ENCODE results near the gene ADCK2. TPM values are rescaled to one million over a fixed set of nuclear protein-coding genes. Genes with fewer than 3 reads are reported as not detected.
"Not testable (repeated sequence)": the region's sequence is repeated elsewhere in the genome, so short reads cannot be mapped to it uniquely, and the experiment has no call there.

Gene ADCK2
- total RNA-seq, 4 donors from 2014 or later, result 17.6 to 34.1 (median 21.6) TPM

DNA sequence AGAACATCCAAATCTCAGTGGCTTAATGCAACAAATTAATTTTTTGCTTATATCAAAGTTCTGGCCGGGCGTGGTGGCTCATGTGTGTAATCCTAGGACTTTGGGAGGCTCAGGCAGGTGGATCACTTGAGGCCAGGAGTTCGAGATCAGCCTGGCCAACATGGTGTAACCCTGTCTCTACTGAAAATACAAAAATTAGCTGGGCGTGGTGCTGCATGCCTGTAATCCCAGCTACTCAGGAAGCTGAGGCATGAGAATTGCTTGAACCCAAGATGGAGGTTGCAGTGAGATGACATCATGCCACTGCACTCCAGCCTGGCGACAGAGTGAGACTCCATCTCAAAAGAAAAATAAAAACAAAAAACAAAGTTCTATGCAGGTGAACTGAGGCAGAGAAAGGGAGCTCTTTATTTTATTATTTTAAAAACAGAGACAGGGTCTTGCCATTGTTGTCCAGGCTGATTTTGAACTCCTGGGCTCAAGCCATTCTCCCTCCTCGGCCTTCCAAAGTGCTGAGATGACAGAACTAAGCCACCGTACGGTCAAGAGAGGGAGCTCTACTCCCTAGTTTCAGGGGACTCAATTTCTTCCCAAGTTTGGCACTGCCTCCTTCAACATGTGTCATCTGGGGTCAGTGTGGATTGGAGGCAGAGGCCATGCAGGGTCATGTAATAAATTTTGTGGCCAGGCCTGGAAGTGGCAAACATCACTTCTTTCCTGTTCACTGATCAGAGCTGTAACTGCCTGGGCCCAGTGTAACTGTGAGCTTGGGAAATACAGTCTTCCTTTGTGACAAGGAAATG is 2.4 kb downstream of the ADCK2 start:
- peak overlapping the region in 2 of 4 donors; percentile 14 to 29 for H3K27ac ChIP-seq
- 53% methylated on average over 8 of the region's 8 CpGs for WGBS, 2 donors
- intact Hi-C loops (cut with DNase I), result no loop called here

GRCh38 chr7:140675726-140676125 is 3.0 kb downstream of the ADCK2 start:
- intact Hi-C loops (cut with DNase I), result no loop called here
- DNase-seq, result no peak

More for the DNA sequence above, 2.4 kb downstream of the ADCK2 start:
- Histone ChIP-seq H3K4me3 (no peak overlapping the region), H3K9me3 (no peaks in the 10 kb centered on the region), H3K36me3 (peaks cover 0 to 46% (median 0%) of the 10 kb centered on the region in 3 donors), H3K27me3 (no peaks in the 10 kb centered on the region), H3K4me1 (peaks cover 18 to 41% (median 26%) of the 10 kb centered on the region in 3 donors)
- no peak for DNase-seq
- no peak for TF ChIP-seq POLR2A (IDR thresholded peaks at IDR 0.05)
- TF ChIP-seq, protein P1, sequence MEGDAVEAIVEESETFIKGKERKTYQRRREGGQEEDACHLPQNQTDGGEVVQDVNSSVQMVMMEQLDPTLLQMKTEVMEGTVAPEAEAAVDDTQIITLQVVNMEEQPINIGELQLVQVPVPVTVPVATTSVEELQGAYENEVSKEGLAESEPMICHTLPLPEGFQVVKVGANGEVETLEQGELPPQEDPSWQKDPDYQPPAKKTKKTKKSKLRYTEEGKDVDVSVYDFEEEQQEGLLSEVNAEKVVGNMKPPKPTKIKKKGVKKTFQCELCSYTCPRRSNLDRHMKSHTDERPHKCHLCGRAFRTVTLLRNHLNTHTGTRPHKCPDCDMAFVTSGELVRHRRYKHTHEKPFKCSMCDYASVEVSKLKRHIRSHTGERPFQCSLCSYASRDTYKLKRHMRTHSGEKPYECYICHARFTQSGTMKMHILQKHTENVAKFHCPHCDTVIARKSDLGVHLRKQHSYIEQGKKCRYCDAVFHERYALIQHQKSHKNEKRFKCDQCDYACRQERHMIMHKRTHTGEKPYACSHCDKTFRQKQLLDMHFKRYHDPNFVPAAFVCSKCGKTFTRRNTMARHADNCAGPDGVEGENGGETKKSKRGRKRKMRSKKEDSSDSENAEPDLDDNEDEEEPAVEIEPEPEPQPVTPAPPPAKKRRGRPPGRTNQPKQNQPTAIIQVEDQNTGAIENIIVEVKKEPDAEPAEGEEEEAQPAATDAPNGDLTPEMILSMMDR (IDR thresholded peaks at IDR 0.05), result peak in 2 of 6 experiments; percentile 13 to 19

DNA sequence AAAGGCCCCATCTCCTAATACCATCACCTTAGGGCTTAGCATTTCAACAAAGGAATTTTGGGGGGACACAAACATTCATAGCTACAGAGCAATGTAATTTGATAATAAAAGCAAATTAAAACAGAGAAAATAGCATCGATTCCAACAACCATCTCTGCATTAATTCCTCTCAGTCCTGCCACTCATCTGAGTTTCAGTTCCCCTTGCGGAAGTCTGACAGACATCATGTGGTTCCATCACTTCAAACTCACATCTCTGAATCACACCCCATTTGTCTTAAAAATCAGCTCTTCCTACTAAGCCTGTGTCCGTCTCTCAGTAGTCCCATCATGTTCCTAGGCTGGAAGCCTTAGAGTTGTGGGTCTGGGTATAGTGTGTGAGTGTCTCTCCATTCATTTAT is 3.6 kb downstream of the ADCK2 start:
- H3K4me3 ChIP-seq, result no peak overlapping the region
- H3K4me1 ChIP-seq, result peaks cover 18 to 41% (median 26%) of the 10 kb centered on the region in 3 donors
- no peak for DNase-seq
- H3K27ac ChIP-seq, result no peak overlapping the region
- intact Hi-C loops (cut with DNase I), result no loop called here
- H3K36me3 ChIP-seq, result peaks cover 6 to 58% (median 10%) of the 10 kb centered on the region in 3 donors
- H3K9me3 ChIP-seq, result no peaks in the 10 kb centered on the region
- WGBS, 2 donors, result 82 to 88% methylated on average over 3 of the region's 3 CpGs
- no peak for TF ChIP-seq POLR2A (IDR thresholded peaks at IDR 0.05)
- TF ChIP-seq, protein P1 (IDR thresholded peaks at IDR 0.05), result no peak
- H3K27me3 ChIP-seq, result no peaks in the 10 kb centered on the region

More at GRCh38 chr7:140675726-140676125, 3.0 kb downstream of the ADCK2 start:
- peaks cover 18 to 41% (median 26%) of the 10 kb centered on the region in 3 donors for H3K4me1 ChIP-seq
- H3K27me3 ChIP-seq, result no peaks in the 10 kb centered on the region
- H3K9me3 ChIP-seq, result no peaks in the 10 kb centered on the region
- WGBS, 2 donors, result 87 to 89% methylated on average over 4 of the region's 4 CpGs
- TF ChIP-seq, protein P1 (IDR thresholded peaks at IDR 0.05), result no peak
- TF ChIP-seq POLR2A (IDR thresholded peaks at IDR 0.05), result no peak
- peak overlapping the region in 2 of 4 donors; percentile 14 to 29 for H3K27ac ChIP-seq
- no peak overlapping the region for H3K4me3 ChIP-seq
- peaks cover 2 to 52% (median 5%) of the 10 kb centered on the region in 3 donors for H3K36me3 ChIP-seq

- H3K9me3 ChIP-seq; H3K27me3 ChIP-seq; H3K4me3 ChIP-seq; DNase-seq; intact Hi-C loops (cut with DNase I); H3K27ac ChIP-seq: not testable (repeated sequence)
- WGBS, 2 donors, result 91 to 93% methylated on average over 9 to 11 of the region's 11 CpGs
- peaks cover 11 to 64% (median 12%) of the 10 kb centered on the region in 3 donors for H3K36me3 ChIP-seq
- peaks cover 18 to 40% (median 26%) of the 10 kb centered on the region in 3 donors for H3K4me1 ChIP-seq
Measured at GRCh38 chr7:140676956-140677355, 4.2 kb downstream of the ADCK2 start.

DNA sequence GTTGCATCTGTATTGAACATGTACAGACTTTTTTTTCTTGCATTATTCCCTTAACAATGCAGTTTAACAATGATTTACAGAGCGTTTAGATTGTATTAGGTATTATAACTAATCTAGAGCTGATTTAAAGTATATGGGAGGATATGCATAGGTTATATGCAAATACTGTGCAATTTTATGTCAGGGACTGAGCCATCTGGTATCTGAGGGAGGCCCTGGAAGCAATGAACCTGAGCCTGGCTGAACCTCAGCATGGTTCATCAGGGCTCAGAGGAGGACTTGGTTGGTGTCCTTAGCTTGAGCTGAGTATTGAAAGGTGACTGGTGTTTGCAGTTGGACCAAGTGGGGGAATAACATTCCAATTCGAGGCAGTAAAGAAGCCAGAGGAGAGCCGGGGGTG is 4.8 kb downstream of the ADCK2 start:
- Histone ChIP-seq H3K4me1 (peaks cover 18 to 35% (median 26%) of the 10 kb centered on the region in 3 donors), H3K36me3 (peaks cover 11 to 70% (median 17%) of the 10 kb centered on the region in 3 donors), H3K4me3 (no peak overlapping the region), H3K9me3 (no peaks in the 10 kb centered on the region), H3K27me3 (no peaks in the 10 kb centered on the region), H3K27ac (no peak overlapping the region)
- 92 to 96% methylated on average over 3 of the region's 3 CpGs for WGBS, 2 donors
- TF ChIP-seq POLR2A (IDR thresholded peaks at IDR 0.05), result no peak
- TF ChIP-seq, protein P1 (IDR thresholded peaks at IDR 0.05), result no peak
- intact Hi-C loops (cut with DNase I), result no loop called here
- no peak for DNase-seq

Data from esophagus squamous epithelium (tissue), 5 donors.